CD14-positive monocyte (primary cell): ENCODE measurements around the gene MAGEC1. TPM values are rescaled to one million over a fixed set of nuclear protein-coding genes. Genes with fewer than 3 reads are reported as not detected.
"Not testable (repeated sequence)": the region's sequence is repeated elsewhere in the genome, so short reads cannot be mapped to it uniquely, and the experiment has no call there.

Source experiments
- DNase-seq, 3 donors: peaks; one replicate each; pipeline ENCODE4 v3.0.0-alpha.2; 2011 to 2022
- H2AFZ ChIP-seq: 2 replicates; pipeline ENCODE4 v1.6.0; 2012; ENCODE audit warnings: mild to moderate bottlenecking, low read depth, low read length, inconsistent platforms; ENCODE audit not compliant: insufficient read depth, poor library complexity, severe bottlenecking
- H3K27ac ChIP-seq, 2 donors: 1 replicate in 1 of 2; 2 replicates in 1 of 2; pipeline ENCODE4 v1.5.1; 2012 to 2013; ENCODE audit warnings: low read length in 2 of 2, control low read depth in 1 of 2, inconsistent platforms in 1 of 2, low read depth in 1 of 2, mild to moderate bottlenecking in 1 of 2
- H3K27me3 ChIP-seq, 2 donors: one replicate each; pipeline versions ENCODE4 v1.6.0 to v1.6.1; 2011 to 2013; ENCODE audit warnings: low read length in 2 of 2; ENCODE audit not compliant: control insufficient read depth in 2 of 2, insufficient read depth in 2 of 2
- H3K36me3 ChIP-seq, 2 donors: replicated peaks in 1 of 2; 1 replicate in 1 of 2; 2 replicates in 1 of 2; pipeline versions ENCODE4 v1.5.1 to v1.6.1; 2012 to 2013; ENCODE audit warnings: low read length in 2 of 2, control low read depth in 1 of 2, inconsistent platforms in 1 of 2, mild to moderate bottlenecking in 1 of 2; ENCODE audit not compliant: insufficient read depth in 2 of 2, control insufficient read depth in 1 of 2
- H3K4me1 ChIP-seq, 2 donors: 1 replicate in 1 of 2; 2 replicates in 1 of 2; pipeline versions ENCODE4 v1.5.1 to v1.6.1; 2012 to 2013; ENCODE audit warnings: low read length in 2 of 2, control low read depth in 1 of 2, inconsistent platforms in 1 of 2, mild to moderate bottlenecking in 1 of 2, moderate library complexity in 1 of 2; ENCODE audit not compliant: insufficient read depth in 2 of 2, control insufficient read depth in 1 of 2
- H3K4me2 ChIP-seq: replicated peaks from 2 replicates; pipeline ENCODE3; 2012; ENCODE audit warnings: low read length, moderate library complexity, mild to moderate bottlenecking; ENCODE audit not compliant: poor library complexity, severe bottlenecking; ENCODE audit errors: extremely low read depth
- H3K4me3 ChIP-seq, 3 experiments: fragments of 200-600 bp in 1 of 3; sonication (generic) in 1 of 3; replicated peaks in 1 of 3; 1 replicate in 2 of 3; 2 replicates in 1 of 3; pipeline ENCODE4 v1.5.1; 2011 to 2013; ENCODE audit warnings: low read length in 3 of 3, mild to moderate bottlenecking in 3 of 3, control low read depth in 2 of 3, low read depth in 2 of 3, inconsistent platforms in 1 of 3, moderate library complexity in 1 of 3
- H3K79me2 ChIP-seq: 2 replicates; pipeline ENCODE4 v1.6.0; 2012; ENCODE audit warnings: mild to moderate bottlenecking, control low read depth, inconsistent platforms, low read length, moderate library complexity; ENCODE audit not compliant: insufficient read depth
- H3K9ac ChIP-seq: 2 replicates; pipeline ENCODE4 v1.6.0; 2017; ENCODE audit warnings: low read length, mild to moderate bottlenecking; ENCODE audit not compliant: insufficient read depth, poor library complexity, severe bottlenecking
- H3K9me3 ChIP-seq, 2 donors: replicated peaks in 1 of 2; 1 replicate in 1 of 2; 2 replicates in 1 of 2; pipeline versions ENCODE4 v1.5.1 to v1.6.1; 2012 to 2013; ENCODE audit warnings: low read length in 2 of 2, control low read depth in 1 of 2; ENCODE audit not compliant: control insufficient read depth in 1 of 2, insufficient read depth in 1 of 2
- H4K20me1 ChIP-seq: 2 replicates; pipeline ENCODE4 v1.6.0; 2012; ENCODE audit warnings: mild to moderate bottlenecking, low read length, control low read depth, moderate library complexity; ENCODE audit not compliant: insufficient read depth
- H3K27ac Mint-ChIP-seq, 7 donors: one replicate each; pipeline ENCODE4 v1.8.0; 2020; ENCODE audit warnings: mild to moderate bottlenecking in 7 of 7, mixed read lengths in 7 of 7, moderate library complexity in 6 of 7, inconsistent platforms in 2 of 7
- H3K27me3 Mint-ChIP-seq, 3 donors: one replicate each; pipeline ENCODE4 v1.8.0; 2021 to 2022; ENCODE audit warnings: low read depth in 3 of 3, mild to moderate bottlenecking in 3 of 3, mixed read lengths in 3 of 3, moderate library complexity in 3 of 3, inconsistent platforms in 1 of 3
- H3K36me3 Mint-ChIP-seq, 2 donors: one replicate each; pipeline ENCODE4 v1.8.0; 2020; ENCODE audit warnings: mixed read lengths in 2 of 2, inconsistent platforms in 1 of 2, mild to moderate bottlenecking in 1 of 2
- H3K4me1 Mint-ChIP-seq: one replicate; pipeline ENCODE4 v1.8.0; 2020; ENCODE audit warnings: mild to moderate bottlenecking, mixed read lengths
- H3K4me3 Mint-ChIP-seq, 2 donors: one replicate each; pipeline ENCODE4 v1.8.0; 2020; ENCODE audit warnings: mild to moderate bottlenecking in 2 of 2, mixed read lengths in 2 of 2, moderate library complexity in 1 of 2
- H3K9me3 Mint-ChIP-seq, 7 donors: one replicate each; pipeline ENCODE4 v1.8.0; 2020 to 2022; ENCODE audit warnings: mixed read lengths in 7 of 7, mild to moderate bottlenecking in 6 of 7, moderate library complexity in 6 of 7, inconsistent platforms in 2 of 7
- CTCF ChIP-seq: fragments of 200-600 bp; IDR thresholded peaks from one replicate; pipeline ENCODE4 v1.8.0; 2022; ENCODE audit warnings: antibody characterized with exemption, mild to moderate bottlenecking
- WGBS: methylation state at CpG from one replicate; pipeline ENCODE4 v1.1.5; 2013; ENCODE audit warnings: missing lambda C conversion rate; ENCODE audit not compliant: insufficient coverage; 5-methylcytosine and 5-hydroxymethylcytosine counted together
- intact Hi-C, 2 donors: fragments of 100-400 bp; cut with micrococcal nuclease; formaldehyde crosslinking; loops; one replicate each; pipeline versions ENCODE4 v1.15.0 to v1.15.1; 2023
- polyA plus RNA-seq, 3 donors: library from polyadenylated mRNA; depleted of rRNA in 1 of 3; unstranded in 2 of 3; stranded (reverse) in 1 of 3; fragments of 300-500 nt in 2 of 3; fragments of >200 nt in 1 of 3; fragmentation: Illumina TruSeq in 2 of 3; gene quantifications; 1 replicate in 2 of 3; 2 replicates in 1 of 3; pipeline ENCODE4 v1.2.3, GENCODE V29; 2012 to 2021

MAGEC1 gene
- polyA plus RNA-seq, 3 donors: not detected

DNA sequence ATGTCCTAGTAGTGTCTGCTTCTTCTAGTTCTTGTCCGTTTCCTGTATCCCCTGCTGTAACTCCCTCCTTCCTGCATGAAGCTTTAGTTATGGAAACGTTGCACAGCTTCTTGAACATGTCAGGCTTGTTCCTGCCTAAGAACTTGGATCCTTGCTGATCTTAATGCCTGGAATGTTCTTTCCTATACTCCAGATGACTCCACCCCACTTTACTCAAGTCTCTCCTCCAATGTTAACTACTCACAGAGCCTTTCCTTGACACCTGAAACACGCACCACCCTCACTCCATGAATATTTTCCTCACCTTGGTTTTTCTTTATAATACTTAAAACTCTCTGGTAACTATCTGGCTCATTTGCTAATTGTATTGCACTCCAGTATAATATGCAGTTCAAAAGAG, 46.2 kb upstream of the MAGEC1 start:
- no peak overlapping the region for H3K4me3 Mint-ChIP-seq
- no peaks in the 10 kb centered on the region for H3K79me2 ChIP-seq
- no peak overlapping the region for H3K4me2 ChIP-seq
- no peaks in the 10 kb centered on the region for H3K9me3 ChIP-seq
- H3K4me3 ChIP-seq: no peak overlapping the region
- H3K9me3 Mint-ChIP-seq: peaks cover 0 to 2% (median 0%) of the 10 kb centered on the region in 7 donors
- H3K4me1 ChIP-seq: no peaks in the 10 kb centered on the region
- no peak for DNase-seq
- no peak overlapping the region for H3K27ac Mint-ChIP-seq
- H2AFZ ChIP-seq: no peak overlapping the region
- no peaks in the 10 kb centered on the region for H3K36me3 ChIP-seq
- intact Hi-C loops: no loop called here
- 100% methylated on average over 1 of the region's 3 CpGs for WGBS
- no peaks in the 10 kb centered on the region for H3K36me3 Mint-ChIP-seq
- TF ChIP-seq CTCF: no peak
- H3K27ac ChIP-seq: no peak overlapping the region
- no peaks in the 10 kb centered on the region for H3K27me3 ChIP-seq
- H3K4me1 Mint-ChIP-seq: no peaks in the 10 kb centered on the region
- no peaks in the 10 kb centered on the region for H4K20me1 ChIP-seq
- no peak overlapping the region for H3K9ac ChIP-seq
- peaks cover 0 to 2% (median 0%) of the 10 kb centered on the region in 3 donors for H3K27me3 Mint-ChIP-seq

- H3K27ac Mint-ChIP-seq: no peak overlapping the region
Measured at GRCh38 chrX:141879616-141880015, 24.1 kb upstream of the MAGEC1 start.

DNA sequence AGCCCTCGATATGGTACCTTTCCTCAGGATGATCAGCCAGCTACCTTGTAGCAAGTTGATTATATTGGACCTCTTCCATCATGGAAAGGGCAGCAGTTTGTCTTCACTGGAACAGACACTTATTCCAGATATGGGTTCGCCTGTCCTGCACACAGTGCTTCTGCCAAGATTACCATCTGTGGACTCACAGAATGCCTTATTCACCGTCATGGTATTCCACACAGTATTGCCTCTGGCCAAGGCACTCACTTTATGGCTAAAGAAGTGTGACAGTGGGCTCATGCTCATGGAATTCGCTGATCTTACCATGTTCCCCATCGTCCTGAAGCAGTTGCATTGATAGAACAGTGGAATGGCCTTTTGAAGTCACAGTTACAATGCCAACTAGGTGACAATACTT, 14.9 kb upstream of the MAGEC1 start:
- DNase-seq, H3K27ac ChIP-seq, H3K27me3 ChIP-seq, H3K27me3 Mint-ChIP-seq, intact Hi-C loops, H3K4me2 ChIP-seq, H3K4me1 ChIP-seq, H3K4me3 ChIP-seq, H3K9me3 Mint-ChIP-seq, H3K4me1 Mint-ChIP-seq, H3K9me3 ChIP-seq, H3K4me3 Mint-ChIP-seq, H4K20me1 ChIP-seq, H3K27ac Mint-ChIP-seq, H2AFZ ChIP-seq, H3K36me3 ChIP-seq, H3K36me3 Mint-ChIP-seq, H3K9ac ChIP-seq, H3K79me2 ChIP-seq: not testable (repeated sequence)
- 100% methylated on average over 1 of the region's 5 CpGs for WGBS

More at GRCh38 chrX:141879616-141880015, 24.1 kb upstream of the MAGEC1 start:
- no peak overlapping the region for H2AFZ ChIP-seq
- DNase-seq: no peak
- H3K9me3 Mint-ChIP-seq: peaks cover 0 to 11% (median 2%) of the 10 kb centered on the region in 7 donors
- H3K9ac ChIP-seq: no peak overlapping the region
- no peaks in the 10 kb centered on the region for H3K36me3 Mint-ChIP-seq
- no peak overlapping the region for H3K4me3 Mint-ChIP-seq
- peaks cover 0 to 4% of the 10 kb centered on the region in 2 donors for H3K9me3 ChIP-seq
- H3K4me1 Mint-ChIP-seq: no peaks in the 10 kb centered on the region
- no CpG with 5 or more reads among the region's 5 CpGs for WGBS
- peaks cover 0 to 2% (median 0%) of the 10 kb centered on the region in 3 donors for H3K27me3 Mint-ChIP-seq
- H3K27me3 ChIP-seq: no peaks in the 10 kb centered on the region
- TF ChIP-seq CTCF: no peak
- H3K4me3 ChIP-seq: no peak overlapping the region
- H3K27ac ChIP-seq: no peak overlapping the region
- H4K20me1 ChIP-seq: no peaks in the 10 kb centered on the region
- intact Hi-C loops: no loop called here
- no peaks in the 10 kb centered on the region for H3K36me3 ChIP-seq
- no peak overlapping the region for H3K4me2 ChIP-seq
- no peaks in the 10 kb centered on the region for H3K79me2 ChIP-seq
- no peaks in the 10 kb centered on the region for H3K4me1 ChIP-seq
